PC-9 (cell line): ENCODE results near the gene NR6A1. TPM values are rescaled to one million over a fixed set of nuclear protein-coding genes. Genes with fewer than 3 reads are reported as not detected.
A peak's percentile ranks its signal among the peaks of the same experiment; 100 is the strongest.

Source experiments
- BruUV-seq: library from RNA; stranded (reverse); fragments of 400-500 nt; replicated peaks from 2 replicates; lab custom pipeline; 2021; lab: Mats Ljungman, UMichigan
- CTCF ChIA-PET: fragments of 300-600 bp; sonication (Branson Sonifier 250); formaldehyde crosslinking; loops from one replicate; lab custom pipeline; 2022; ENCODE audit warnings: antibody characterized with exemption; lab: Charles Lee
- POLR2A ChIA-PET: fragments of 300-600 bp; sonication (Branson Sonifier 250); formaldehyde crosslinking; loops from one replicate; lab custom pipeline; 2022; ENCODE audit warnings: antibody characterized with exemption; ENCODE audit not compliant: unreplicated experiment; lab: Charles Lee
- DNase-seq, 2 experiments: peaks; one replicate each; pipeline versions ENCODE4 v3.0.0 to v3.0.0-alpha.2; 2015 to 2022; ENCODE audit warnings: mixed read lengths in 1 of 2
- H2AFZ ChIP-seq: fragments of 200-600 bp; sonication (generic); 2 replicates; pipeline ENCODE4 v1.8.1; 2017; ENCODE audit warnings: antibody characterized with exemption
- H3F3A ChIP-seq: fragments of 200-600 bp; sonication (generic); 2 replicates; pipeline ENCODE4 v1.8.1; 2017; ENCODE audit warnings: antibody characterized with exemption, mild to moderate bottlenecking, low read depth; ENCODE audit not compliant: insufficient read depth
- H3K27ac ChIP-seq: fragments of 200-600 bp; sonication (generic); 2 replicates; pipeline ENCODE4 v1.6.1; 2016; ENCODE audit warnings: mixed run types
- H3K27me3 ChIP-seq: fragments of 200-600 bp; sonication (generic); 2 replicates; pipeline ENCODE4 v1.6.1; 2016; ENCODE audit warnings: low read depth, mixed run types; ENCODE audit not compliant: insufficient read depth
- H3K36me3 ChIP-seq: fragments of 200-600 bp; sonication (generic); 2 replicates; pipeline ENCODE4 v1.6.1; 2016; ENCODE audit warnings: low read depth, mixed run types
- H3K4me1 ChIP-seq: fragments of 200-600 bp; sonication (generic); replicated peaks from 2 replicates; pipeline ENCODE4 v1.6.1; 2016; ENCODE audit warnings: mixed run types; ENCODE audit not compliant: insufficient read depth
- H3K4me2 ChIP-seq: fragments of 200-600 bp; sonication (generic); 2 replicates; pipeline ENCODE4 v1.6.1; 2017; ENCODE audit warnings: mixed run types
- H3K4me3 ChIP-seq: fragments of 200-600 bp; sonication (generic); 2 replicates; pipeline ENCODE4 v1.6.1; 2016; ENCODE audit warnings: mixed run types
- H3K79me2 ChIP-seq: fragments of 200-600 bp; sonication (generic); 2 replicates; pipeline ENCODE4 v1.6.1; 2017; ENCODE audit warnings: low read depth, mixed run types
- H3K9me2 ChIP-seq: fragments of 200-600 bp; sonication (generic); 2 replicates; pipeline ENCODE4 v1.8.1; 2017; ENCODE audit warnings: mild to moderate bottlenecking; ENCODE audit not compliant: insufficient read depth
- H3K9me3 ChIP-seq: fragments of 200-600 bp; sonication (generic); 2 replicates; pipeline ENCODE4 v1.8.1; 2016; ENCODE audit warnings: low read depth; ENCODE audit not compliant: insufficient read depth
- H4K20me1 ChIP-seq: fragments of 200-600 bp; sonication (generic); 2 replicates; pipeline ENCODE4 v1.8.1; 2017; ENCODE audit not compliant: insufficient read depth
- EZH2 ChIP-seq: fragments of 200-600 bp; sonication (generic); IDR thresholded peaks from 2 replicates; pipeline ENCODE4 v1.8.0; 2017; ENCODE audit warnings: antibody characterized with exemption, low read depth
- intact Hi-C: fragments of 100-400 bp; cut with micrococcal nuclease; formaldehyde crosslinking; loops from one replicate; pipeline ENCODE4 v1.10.0; 2022; ENCODE audit not compliant: unreplicated experiment
- total RNA-seq: library from RNA; stranded (reverse); gene quantifications from 2 replicates; pipeline ENCODE4 v1.2.3, GENCODE V29; 2021
- TF ChIP-seq, protein P1 (sequence below): fragments of 200-600 bp; sonication (generic); conservative IDR thresholded peaks from 2 replicates; pipeline ENCODE4 v1.6.1; 2017; ENCODE audit warnings: mixed run types, antibody characterized with exemption, mild to moderate bottlenecking, moderate library complexity

NR6A1 gene
- total RNA-seq, 1 experiment from 2014 or later = 13.0 TPM

DNA sequence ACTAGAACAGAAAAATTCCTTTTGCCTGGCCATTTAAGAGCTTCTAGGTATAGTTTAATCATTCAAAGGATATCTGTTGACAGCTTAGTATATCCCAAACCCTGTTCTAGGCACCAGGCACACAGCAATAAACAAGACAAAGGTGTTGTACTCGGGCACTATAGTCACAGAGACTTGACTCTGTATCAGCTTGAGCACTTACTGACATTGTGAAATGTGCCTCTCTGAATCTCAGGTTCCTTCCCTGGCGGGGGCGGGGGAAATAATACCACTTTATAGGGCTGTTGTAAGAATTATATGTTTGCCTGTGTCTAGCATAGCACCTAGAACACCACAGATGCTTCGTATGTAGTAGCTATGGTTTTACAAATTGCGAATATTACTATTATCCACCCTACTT, 104.5 kb downstream of the NR6A1 start:
- H3K79me2 ChIP-seq = peaks cover 78% of the 10 kb centered on the region
- H2AFZ ChIP-seq = no peak overlapping the region
- POLR2A ChIA-PET = no interaction called here
- H3K27ac ChIP-seq = no peak overlapping the region
- H3K9me2 ChIP-seq = no peaks in the 10 kb centered on the region
- H3K4me1 ChIP-seq = peaks cover 16% of the 10 kb centered on the region
- intact Hi-C loops = no loop called here
- TF ChIP-seq, protein P1, sequence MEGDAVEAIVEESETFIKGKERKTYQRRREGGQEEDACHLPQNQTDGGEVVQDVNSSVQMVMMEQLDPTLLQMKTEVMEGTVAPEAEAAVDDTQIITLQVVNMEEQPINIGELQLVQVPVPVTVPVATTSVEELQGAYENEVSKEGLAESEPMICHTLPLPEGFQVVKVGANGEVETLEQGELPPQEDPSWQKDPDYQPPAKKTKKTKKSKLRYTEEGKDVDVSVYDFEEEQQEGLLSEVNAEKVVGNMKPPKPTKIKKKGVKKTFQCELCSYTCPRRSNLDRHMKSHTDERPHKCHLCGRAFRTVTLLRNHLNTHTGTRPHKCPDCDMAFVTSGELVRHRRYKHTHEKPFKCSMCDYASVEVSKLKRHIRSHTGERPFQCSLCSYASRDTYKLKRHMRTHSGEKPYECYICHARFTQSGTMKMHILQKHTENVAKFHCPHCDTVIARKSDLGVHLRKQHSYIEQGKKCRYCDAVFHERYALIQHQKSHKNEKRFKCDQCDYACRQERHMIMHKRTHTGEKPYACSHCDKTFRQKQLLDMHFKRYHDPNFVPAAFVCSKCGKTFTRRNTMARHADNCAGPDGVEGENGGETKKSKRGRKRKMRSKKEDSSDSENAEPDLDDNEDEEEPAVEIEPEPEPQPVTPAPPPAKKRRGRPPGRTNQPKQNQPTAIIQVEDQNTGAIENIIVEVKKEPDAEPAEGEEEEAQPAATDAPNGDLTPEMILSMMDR = no peak
- no peak for TF ChIP-seq EZH2
- H3K27me3 ChIP-seq = no peaks in the 10 kb centered on the region
- DNase-seq = no peak
- no peak overlapping the region for H3K4me2 ChIP-seq
- BruUV-seq = no TSS peak
- no peak overlapping the region for H3K4me3 ChIP-seq
- no peaks in the 10 kb centered on the region for H3K9me3 ChIP-seq
- CTCF ChIA-PET = interaction anchor here (0.6 kb wide), 1 partner anchor 108 kb away, joined by 3 read pairs; no protein-coding TSS in a partner anchor
- H3K36me3 ChIP-seq = no peaks in the 10 kb centered on the region
- H3F3A ChIP-seq = peaks cover 3% of the 10 kb centered on the region; the same call in 1 of the 2 replicates
- no peaks in the 10 kb centered on the region for H4K20me1 ChIP-seq

DNA sequence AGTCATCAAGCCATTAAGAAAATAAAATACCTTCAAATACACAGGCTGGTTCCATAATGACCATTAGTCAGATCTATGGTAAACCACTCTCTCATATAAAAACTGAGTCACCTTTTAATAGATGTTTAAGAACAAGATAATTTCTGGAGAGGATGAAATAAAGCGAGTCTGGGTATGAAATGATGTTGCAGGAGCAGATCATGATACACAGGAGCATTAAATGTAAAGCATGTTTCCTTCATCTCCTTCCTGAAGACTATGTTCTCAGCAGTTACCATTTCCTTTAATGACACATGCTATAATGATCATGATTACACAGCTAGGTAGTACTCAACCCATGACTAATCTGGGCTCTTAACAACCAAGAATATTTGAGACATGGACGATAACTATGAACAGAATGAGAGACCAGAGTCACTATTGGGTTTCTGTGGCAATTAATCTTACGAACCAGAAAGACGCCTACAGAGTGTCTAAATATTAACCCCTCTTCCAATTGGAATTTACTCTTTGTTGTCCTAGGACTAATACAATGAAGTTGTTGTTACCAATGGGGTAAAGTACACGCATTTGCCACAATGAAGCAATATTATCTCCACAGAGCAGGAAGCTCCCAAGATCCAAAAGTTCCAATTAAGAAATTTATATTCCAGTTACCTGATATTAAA, 105.6 kb downstream of the NR6A1 start:
- H3K4me2 ChIP-seq = no peak overlapping the region
- POLR2A ChIA-PET = interaction anchor here (0.6 kb wide), 1 partner anchor 31 kb away, joined by 13 read pairs; no protein-coding TSS in a partner anchor
- H3F3A ChIP-seq = peaks cover 6% of the 10 kb centered on the region; the same call in 1 of the 2 replicates
- DNase-seq = peak in 1 of 2 experiments; percentile 63
- TF ChIP-seq, protein P1 = no peak
- TF ChIP-seq EZH2 = no peak
- no peaks in the 10 kb centered on the region for H4K20me1 ChIP-seq
- no TSS peak for BruUV-seq
- intact Hi-C loops = no loop called here
- no peak overlapping the region for H2AFZ ChIP-seq
- no peaks in the 10 kb centered on the region for H3K9me2 ChIP-seq
- CTCF ChIA-PET = interaction anchor here (0.7 kb wide), 1 partner anchor 29 kb away, joined by 3 read pairs; no protein-coding TSS in a partner anchor
- H3K4me3 ChIP-seq = no peak overlapping the region
- no peak overlapping the region for H3K27ac ChIP-seq
- H3K36me3 ChIP-seq = no peaks in the 10 kb centered on the region
- no peaks in the 10 kb centered on the region for H3K9me3 ChIP-seq
- no peaks in the 10 kb centered on the region for H3K27me3 ChIP-seq
- peaks cover 84% of the 10 kb centered on the region for H3K79me2 ChIP-seq
- H3K4me1 ChIP-seq = peaks cover 27% of the 10 kb centered on the region

DNA sequence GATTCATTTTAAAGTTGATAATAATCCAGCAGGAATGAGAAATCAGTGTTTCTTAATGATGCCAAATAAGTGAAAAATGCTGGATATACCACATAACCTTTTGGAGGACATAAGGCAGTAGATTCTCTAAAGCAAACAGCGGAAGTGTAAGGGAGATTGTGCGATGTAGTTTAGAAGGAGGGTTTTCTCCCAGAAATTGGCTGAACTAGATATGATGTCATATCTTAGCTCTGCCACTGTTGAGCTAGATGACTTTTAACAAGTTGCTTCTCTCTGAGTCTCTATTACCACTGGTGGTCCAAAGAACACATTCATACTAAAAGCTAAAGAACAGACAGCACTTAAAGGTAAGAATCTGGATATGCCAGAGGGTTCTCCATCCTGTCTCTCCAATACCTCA, 107.0 kb downstream of the NR6A1 start:
- Histone ChIP-seq H3K27ac (no peak overlapping the region), H4K20me1 (no peaks in the 10 kb centered on the region), H3K9me3 (no peaks in the 10 kb centered on the region), H3K4me1 (peaks cover 26% of the 10 kb centered on the region), H3K9me2 (no peaks in the 10 kb centered on the region), H2AFZ (no peak overlapping the region), H3K4me2 (no peak overlapping the region), H3K36me3 (no peaks in the 10 kb centered on the region), H3F3A (peaks cover 18% of the 10 kb centered on the region), H3K27me3 (no peaks in the 10 kb centered on the region), H3K4me3 (no peak overlapping the region), H3K79me2 (peaks cover 84% of the 10 kb centered on the region)
- ChIA-PET CTCF (no interaction called here), POLR2A (no interaction called here)
- no TSS peak for BruUV-seq
- TF ChIP-seq, protein P1 = no peak
- no peak for TF ChIP-seq EZH2
- intact Hi-C loops = no loop called here
- DNase-seq = no peak
